ENCODE data around the gene ITPK1.

Gene ITPK1

DNA sequence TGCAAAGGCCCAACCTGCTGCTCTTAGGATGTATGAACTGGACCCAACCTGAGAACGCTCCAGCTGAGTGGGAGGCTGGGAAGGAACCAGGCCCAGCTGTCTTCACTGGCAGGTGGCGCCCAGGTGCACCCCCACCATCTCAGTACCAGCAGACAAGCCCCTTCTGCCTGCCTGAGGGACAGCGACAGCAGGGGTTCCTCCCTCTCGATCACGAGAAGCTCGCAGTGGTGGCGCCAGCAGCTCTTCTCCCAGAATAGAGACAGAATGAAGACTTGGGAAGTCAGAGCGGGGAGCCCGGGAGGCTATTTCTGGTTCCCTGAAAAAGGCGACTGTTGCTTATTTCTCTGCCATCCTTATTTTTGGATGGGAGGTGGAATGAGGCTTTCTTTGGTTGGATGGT is 146.3 kb downstream of the ITPK1 start:
- no peak overlapping the region for H3K4me3 ChIP-seq (ENCODE audit: low read length)
- DNase-seq (ENCODE audit: low read depth, low spot score), result no peak

DNA sequence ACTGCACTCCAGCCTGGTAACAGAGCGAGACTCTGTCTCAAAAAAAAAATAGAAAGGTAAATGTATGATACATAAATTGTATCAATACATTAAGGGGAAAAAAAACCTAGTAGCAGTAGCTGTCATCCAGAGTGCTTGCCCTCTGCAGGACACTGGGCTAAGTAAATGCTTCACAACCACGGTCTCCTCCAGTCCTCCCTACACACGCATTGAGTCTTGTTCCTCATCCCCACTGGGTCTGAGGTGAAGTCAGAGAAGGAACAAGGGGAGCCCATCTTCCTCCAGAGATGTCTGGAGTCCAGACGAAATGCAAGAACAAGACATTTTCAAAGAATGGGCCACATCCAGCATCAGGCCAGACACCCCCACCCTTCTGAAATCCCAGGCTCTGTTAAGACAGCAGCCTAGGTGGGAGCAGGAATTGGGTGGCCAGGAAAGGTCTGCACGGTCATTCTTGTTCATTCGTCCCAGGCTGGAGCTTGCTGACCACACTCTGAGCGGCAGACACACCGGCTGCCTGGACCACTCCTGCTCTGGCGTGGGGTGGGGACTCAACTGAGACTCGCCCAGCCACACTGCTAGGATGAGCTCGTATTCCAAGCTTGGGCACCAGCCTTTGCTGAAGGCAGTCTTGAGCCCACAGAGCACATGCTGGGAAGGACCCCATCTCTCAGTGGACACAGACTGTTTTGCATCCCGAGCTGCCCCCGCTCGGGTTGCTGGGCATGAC is 147.3 kb downstream of the ITPK1 start:
- no peak for DNase-seq (ENCODE audit: low read depth, low spot score)
- no peak overlapping the region for H3K4me3 ChIP-seq (ENCODE audit: low read length)

DNA sequence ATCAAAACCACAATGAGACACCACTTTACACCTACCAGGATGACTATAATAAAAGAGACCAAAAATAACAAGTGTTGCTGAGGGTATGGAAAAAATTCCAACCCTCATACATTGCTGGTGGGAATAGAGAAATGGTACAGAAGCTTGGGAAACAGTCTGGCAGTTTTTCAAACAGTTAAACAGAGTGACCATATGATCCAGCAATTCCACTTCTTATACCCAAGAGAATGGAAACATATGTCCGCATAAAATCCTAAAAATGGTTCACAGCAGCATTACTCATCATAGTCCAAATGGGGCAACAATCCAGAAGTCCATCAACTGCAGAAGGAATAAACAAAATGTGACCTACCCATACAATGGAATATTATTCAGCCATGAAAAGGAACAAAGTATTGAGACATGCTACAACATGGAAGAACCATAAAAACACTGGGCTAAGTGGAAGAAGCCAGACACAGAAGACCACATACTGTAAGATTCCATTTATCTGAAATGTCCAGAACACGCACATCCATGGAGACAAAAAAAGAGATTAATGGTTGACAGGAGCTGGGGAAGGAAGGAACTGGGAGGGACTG is 148.3 kb downstream of the ITPK1 start:
- no peak overlapping the region for H3K4me3 ChIP-seq (ENCODE audit: low read length)
- no peak for DNase-seq (ENCODE audit: low read depth, low spot score)

DNA sequence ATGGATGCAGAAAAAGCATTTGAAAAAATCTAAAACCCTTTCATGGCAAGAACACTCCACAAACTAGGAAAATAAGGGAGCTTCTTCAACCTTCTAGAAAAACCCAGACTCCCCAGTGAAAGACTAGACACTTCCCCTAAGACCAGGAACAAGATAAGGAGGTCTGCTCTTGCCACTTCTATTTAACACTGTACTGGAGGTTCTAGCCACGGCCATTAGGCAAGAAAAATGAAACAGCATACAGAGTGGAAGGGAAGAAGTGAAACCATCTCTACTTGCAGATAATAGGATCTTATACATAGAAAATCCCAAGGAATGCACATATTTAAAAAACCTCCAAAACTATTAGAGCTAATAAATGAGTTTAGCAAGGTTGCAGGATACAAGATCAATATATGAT is 150.4 kb downstream of the ITPK1 start:
- no peak for DNase-seq (ENCODE audit: low read depth, low spot score)
- no peak overlapping the region for H3K4me3 ChIP-seq (ENCODE audit: low read length)

DNA sequence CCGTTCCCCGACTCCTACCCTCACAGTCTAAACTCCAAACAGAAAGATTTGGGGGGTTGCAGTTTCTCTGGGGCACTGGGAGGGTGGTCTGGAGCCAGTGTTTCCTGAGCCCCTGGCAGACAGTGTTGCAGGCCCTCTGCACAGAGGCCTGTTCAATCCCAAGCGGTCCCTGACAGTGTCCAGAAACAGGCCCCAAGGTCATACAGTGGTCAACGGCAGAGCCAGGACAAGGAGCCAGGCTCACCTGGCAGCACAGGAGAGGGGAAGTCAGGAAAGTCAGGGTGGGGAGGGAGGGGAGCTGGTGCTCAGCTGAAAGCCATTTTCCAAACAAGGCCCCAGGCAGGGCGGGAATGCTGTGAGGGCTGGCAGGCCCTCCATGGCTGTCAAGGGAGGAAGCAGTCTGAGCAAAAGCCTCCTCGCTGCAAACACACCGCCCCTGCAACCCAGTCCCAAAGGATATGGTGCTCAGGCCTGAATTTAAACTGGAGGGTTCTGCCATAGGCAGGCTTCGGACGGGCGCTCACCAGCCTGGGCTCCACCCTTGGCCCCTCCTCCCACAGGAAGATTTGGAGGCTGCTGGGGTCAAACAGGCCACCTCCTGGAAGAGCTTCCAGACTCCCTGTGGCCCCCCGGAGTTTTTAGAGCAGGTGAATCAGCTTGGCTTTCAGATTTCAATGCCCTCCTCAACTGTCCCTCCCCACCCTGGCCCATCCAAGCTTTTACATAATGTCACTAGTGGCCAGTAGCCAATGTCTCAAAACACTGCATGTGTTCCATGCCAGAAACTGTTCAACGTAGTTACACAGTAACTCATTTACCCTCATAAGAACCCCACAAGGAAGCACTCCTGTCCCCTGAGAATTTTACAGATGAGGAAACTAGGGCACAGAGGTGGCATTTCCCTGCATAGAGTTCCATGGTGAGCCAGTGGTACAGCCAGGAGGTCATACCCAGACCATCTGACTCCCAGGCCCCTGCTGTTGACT is 151.3 kb downstream of the ITPK1 start:
- no peak for DNase-seq (ENCODE audit: low read depth, low spot score)
- no peak overlapping the region for H3K4me3 ChIP-seq (ENCODE audit: low read length)

DNA sequence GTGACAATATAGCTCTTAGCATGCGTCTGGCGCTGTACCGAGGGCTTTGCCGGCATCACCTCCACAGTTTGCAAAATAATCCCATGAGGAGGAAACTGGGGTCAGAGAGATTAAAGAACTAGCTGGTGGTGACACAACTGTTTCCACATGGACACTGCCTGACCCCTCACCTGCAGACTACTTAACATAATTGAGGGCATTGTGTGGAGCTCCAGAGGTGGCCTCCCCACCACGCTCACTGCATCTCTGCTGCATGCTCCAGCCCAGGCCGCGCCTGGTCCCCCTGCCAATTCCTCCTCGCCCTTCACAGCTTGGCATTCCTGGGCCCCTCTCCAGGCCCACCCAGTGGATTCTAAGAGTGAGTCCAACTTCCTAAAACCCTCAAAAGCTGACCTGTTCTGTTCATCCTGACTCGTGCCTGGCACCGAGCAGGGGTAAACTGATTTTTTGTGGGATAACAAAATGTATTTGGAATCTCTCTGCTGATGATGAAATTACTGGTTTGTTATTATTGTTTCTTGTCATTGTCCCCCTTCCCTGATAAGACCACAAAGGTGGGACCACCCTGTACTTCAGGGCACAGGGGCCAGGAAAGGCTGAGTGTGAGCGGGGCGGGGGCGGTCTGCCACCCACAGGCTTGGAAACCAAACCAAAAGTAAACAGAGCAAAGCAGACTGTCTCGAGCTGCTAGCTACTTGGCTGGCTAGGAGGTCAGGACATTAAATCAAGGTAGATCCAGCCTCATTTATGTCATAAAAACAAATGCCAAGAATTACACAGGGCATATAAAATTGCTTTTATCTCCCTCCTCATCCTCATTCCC is 152.2 kb downstream of the ITPK1 start:
- no peak for DNase-seq (ENCODE audit: low read depth, low spot score)

DNA sequence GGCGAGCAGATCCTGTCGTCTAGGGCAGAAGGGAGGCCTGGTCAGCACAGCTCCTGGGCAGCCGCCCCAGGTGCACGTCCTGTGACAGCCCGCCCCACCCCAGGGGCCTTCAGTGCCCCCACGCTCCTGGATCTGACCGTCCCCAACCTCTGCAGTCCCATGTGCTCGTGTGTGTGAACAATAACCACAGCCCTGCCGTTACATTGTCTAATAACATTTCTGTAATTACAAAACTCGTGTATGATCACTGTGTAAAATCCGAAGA is 153.0 kb downstream of the ITPK1 start:
- no peak overlapping the region for H3K4me3 ChIP-seq (ENCODE audit: low read length)
- DNase-seq (ENCODE audit: low read depth, low spot score), result no peak

More for the DNA sequence above, 152.2 kb downstream of the ITPK1 start:
- no peak overlapping the region for H3K4me3 ChIP-seq (ENCODE audit: low read length)

DNA sequence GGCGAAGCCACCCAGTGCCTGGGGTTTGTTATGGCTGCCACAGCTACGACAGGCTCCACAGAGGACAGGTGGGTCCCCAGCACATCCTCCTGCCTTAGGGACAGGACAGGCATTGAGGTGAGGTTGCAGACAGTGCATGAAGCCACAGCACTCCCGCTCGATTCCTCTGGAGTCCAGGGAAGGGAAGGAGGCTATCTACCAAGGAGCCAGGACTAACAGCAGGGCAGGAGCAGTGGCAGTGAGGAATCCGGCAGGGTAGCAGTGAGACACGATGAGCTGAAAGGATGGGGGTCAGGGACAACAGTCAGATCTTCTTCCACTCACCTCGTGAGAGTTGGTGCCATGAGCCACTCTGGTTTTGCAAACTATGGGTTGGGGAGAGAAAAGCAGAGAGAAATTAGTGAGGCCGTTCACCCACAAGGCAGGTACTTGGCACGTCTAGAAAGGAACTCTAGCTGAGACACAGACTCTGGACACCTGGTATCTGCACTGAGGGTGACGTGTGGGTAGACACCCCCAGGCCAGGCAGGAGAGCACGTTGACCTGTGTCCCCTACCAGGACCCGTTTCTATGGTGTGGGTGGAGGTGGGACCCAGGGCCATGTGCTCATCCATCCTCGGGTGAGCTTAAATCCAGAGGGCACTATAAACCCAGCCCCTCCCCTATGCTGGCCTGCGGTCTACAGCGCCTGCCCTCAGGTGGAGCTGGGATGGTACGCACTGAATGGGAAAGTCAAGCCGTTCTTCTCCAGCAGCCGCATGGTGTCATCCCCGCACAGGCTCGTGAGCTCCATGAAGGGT is 153.5 kb downstream of the ITPK1 start:
- no peak for DNase-seq (ENCODE audit: low read depth, low spot score)

DNA sequence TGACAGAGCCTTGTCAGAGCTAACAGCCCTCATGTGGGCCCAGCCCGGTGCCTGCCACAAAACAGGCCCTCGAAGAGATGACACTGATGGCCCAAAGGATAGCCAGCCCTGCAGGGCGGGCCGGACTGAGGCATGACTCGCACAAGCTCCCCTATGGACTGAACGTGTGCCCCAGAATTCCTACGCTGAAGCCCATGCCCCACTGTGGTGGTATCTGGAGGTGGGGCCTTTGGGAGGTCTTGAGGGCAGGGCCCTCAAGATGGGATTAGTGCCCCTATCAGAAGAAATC is 154.2 kb downstream of the ITPK1 start:
- DNase-seq (ENCODE audit: low read depth, low spot score), result no peak
- no peak overlapping the region for H3K4me3 ChIP-seq (ENCODE audit: low read length)

More for the DNA sequence above, 153.5 kb downstream of the ITPK1 start:
- H3K4me3 ChIP-seq (ENCODE audit: low read length), result no peak overlapping the region

DNA sequence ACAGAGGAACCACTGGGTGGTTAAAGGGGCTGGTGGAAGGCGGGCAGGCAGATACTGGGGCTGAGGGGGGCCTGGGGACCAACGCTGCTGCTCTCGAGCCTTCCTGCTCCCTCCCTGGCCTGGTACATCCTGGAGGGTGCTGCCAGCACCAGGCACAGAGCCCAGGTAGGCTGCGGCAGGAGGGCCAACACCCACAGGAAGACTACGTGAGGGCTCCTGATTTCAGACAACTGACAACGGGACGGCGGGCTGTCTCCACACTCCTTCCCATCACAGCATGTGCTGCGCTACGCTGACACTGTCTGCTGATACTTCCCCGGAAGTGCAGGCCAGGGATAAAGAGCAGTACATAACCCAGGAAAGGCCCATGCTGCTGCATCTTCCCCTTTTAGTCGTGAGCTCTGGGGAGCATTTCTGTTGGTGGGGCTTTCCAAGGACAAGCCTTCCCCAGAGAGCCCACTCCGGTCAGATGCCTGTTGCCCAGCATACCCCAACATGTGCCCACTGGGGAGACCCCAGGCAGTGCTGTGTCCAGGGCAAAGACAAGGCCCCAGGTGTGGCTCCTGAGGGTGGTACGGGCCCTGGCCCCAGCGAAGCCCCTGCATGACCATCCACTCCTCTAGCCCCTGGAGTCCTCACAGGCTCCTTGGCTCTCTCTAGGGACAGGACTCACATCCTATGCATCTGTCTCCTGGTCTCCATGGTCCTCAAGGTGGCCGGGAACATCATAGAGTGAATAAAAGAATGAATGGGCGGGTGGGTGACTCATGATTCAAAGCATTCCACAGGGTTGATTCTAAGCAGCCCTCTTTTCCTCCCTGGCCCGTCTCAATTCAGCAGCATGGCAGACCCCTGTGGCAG is 154.8 kb downstream of the ITPK1 start:
- DNase-seq (ENCODE audit: low read depth, low spot score), result no peak

DNA sequence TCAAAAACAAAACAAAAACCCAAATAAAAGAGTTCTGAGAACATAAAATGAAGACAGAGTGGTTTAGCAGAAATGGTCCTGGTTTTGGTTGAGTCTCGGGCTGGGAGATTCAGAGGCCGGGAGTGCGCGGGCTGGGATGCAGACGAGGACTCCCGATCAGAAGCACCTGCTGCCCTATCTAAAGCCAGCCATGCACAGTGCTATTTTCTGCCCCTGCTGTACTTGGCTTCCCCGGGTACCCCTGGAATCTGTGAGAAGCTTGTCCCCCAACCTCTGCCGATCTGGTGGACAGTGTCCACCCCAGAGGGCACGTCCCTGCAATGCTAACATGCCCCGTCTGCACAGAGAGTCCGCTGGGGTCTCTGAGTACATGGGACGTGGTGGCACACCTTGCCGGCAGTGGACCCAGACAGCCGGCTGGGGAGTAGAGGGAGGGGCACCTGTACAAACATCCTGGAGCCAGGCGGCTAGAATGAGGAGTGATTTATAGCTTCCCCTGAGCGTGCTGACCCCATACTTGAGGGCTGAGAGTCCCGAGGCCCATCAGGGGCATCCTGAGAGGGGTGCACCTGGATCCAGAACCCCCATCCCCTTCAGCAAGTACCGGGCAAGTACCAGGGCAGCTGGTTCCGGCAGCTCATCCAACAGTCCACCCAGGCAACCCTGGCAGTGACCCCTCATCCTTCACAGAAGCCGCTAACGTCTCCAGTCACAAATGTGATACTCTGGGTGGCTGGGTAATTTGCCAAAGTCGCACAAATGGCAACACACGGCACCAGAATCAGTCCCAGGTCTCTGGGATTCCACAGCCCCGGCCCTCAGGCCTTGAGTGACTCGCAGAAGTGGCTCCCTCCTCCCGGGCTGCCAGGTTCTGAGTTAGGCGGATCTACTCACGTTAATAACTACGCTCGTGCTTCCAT is 155.7 kb downstream of the ITPK1 start:
- no peak for DNase-seq (ENCODE audit: low read depth, low spot score)
- H3K4me3 ChIP-seq (ENCODE audit: low read length), result no peak overlapping the region

More for the DNA sequence above, 154.8 kb downstream of the ITPK1 start:
- H3K4me3 ChIP-seq (ENCODE audit: low read length), result no peak overlapping the region

DNA sequence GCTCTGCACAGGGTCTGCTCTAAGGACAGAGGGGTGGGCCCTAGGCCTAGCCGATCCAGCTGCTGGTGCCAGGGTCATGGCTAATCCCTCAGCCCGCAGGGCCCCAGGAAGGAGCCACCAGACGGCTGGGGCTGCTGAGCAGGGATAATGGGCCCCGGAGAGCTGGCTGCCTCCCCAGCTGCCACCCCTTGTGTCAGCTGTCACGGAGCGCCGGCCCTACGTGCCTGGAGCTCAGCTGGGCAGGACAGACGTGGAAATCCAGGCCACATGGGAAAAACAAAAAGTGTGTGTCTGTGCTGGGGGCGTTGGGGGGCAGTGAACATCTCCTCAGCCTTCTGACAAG is 156.6 kb downstream of the ITPK1 start:
- H3K4me3 ChIP-seq (ENCODE audit: low read length), result no peak overlapping the region
- no peak for DNase-seq (ENCODE audit: low read depth, low spot score)

DNA sequence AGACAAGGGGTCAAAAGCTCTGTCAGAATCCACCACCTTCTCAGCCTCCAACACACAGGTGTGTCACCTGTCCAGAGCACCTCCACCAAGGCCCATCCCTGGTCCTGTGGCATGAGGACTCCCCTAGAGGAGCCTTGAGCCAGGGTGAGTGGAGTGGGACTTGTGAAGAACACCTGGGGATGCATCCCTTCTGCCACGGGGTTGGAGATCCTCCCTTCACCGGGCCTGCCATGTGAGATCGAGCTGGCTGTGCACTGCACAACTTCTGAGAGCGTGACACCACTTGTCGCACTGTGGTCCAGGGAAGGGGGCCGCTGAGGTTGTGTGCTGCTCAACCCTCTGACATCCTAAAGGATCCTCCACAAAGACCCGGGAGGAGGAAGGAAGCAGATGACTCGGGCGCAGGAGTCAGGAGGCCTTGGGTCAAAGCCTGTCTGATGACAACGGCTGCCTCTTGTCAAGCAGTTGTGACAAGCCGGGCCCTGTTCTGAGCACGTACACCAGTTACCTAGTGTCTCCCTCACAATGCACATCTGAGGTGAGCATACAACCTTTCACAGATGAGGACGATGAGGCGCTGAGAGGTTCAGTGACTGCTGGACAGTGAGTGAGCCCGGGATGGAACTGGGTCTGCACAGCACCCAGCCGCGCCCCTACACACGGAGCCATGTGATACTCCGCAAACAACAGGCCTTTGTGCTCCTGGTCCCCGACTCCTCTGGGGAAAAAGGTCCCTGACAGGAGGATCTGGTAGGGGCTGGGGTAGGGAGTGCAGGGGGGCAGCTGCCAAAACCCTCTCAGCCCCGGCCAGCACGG is 157.1 kb downstream of the ITPK1 start:
- no peak overlapping the region for H3K4me3 ChIP-seq (ENCODE audit: low read length)
- DNase-seq (ENCODE audit: low read depth, low spot score), result no peak

DNA sequence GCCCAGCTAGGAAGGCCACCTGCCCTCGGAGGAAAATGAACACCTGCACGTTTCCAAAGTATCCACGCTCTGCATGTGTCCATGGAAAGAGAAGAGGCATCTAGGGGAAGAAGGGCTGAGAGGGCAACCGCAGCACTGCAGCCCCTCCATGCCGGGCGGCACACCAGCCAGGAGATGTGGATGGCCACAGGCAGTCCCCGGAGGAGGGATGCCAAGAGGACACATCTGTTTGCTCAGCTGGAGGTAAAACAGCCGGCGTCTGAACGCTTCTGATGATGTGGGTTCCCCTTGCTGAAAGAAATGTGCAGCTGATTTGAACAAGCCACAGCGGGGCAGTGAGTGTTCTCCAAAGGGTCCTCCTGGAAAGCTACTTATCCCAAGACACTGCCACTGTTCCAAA is 158.8 kb downstream of the ITPK1 start:
- no peak overlapping the region for H3K4me3 ChIP-seq (ENCODE audit: low read length)
- DNase-seq (ENCODE audit: low read depth, low spot score), result no peak

DNA sequence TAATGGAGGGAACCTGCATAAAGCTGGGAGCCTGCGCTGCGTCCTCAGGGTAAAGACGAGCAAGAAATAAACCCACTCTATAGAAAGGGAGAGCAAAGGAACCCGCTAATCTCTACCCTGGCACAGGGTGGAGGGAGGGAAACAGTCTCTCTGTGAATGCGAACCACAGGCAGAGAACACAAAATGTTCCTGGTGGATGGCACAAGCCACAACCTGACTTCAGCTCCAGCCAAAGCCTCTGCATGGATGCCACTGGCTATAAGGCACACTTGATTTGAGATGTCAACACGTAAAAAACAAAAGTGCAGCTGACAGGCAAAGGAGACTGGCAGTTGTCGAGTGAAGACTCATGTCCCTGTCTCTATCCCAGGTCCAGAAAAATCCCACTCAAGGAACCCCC is 160.3 kb downstream of the ITPK1 start:
- no peak for DNase-seq (ENCODE audit: low read depth, low spot score)
- no peak overlapping the region for H3K4me3 ChIP-seq (ENCODE audit: low read length)

DNA sequence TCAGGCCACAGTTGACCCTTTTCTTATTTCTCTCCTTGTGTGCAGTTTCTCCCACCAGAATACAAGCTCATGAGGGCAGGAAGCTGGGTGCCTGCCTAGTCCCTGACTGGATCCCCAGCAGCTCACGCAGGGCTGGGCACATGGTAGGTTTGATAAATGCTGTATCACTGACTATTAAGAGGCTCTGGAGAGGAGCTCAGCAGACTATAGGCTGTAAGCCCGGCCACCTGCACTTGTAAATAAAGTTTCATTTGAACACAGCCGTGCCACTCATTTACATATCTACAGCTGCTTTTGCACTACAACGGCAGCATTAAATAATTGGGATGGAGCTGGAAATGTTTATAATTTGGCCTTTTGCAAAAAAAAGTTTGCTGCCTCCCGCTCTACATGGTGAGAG is 160.8 kb downstream of the ITPK1 start:
- H3K4me3 ChIP-seq (ENCODE audit: low read length), result no peak overlapping the region
- DNase-seq (ENCODE audit: low read depth, low spot score), result no peak
